ENCODE measurements around the gene DCD.

GRCh38 chr12:54654926-54655325 is 6.8 kb upstream of the DCD start:
- no peak for TF ChIP-seq BHLHE40 (IDR thresholded peaks at IDR 0.05; ENCODE audit: borderline replicate concordance in 1 of 2, low read depth in 2 of 2, low read length in 1 of 2)
- TF ChIP-seq POLR2AphosphoS5 (IDR thresholded peaks at IDR 0.05; ENCODE audit: low read length), result no peak
- TF ChIP-seq BRCA1 (IDR thresholded peaks at IDR 0.05; ENCODE audit: low read depth, low read length), result no peak
- TF ChIP-seq YY1 (IDR thresholded peaks at IDR 0.05; ENCODE audit: low read depth, low read length), result no peak
- TF ChIP-seq CHD4 (IDR thresholded peaks at IDR 0.05), result no peak
- no peak for TF ChIP-seq HDAC6 (IDR thresholded peaks at IDR 0.05; ENCODE audit: unreplicated experiment)
- no peak for TF ChIP-seq CTCF (IDR thresholded peaks at IDR 0.05 in 2 of 3, conservative IDR thresholded peaks at IDR 0.05 in 1 of 3; ENCODE audit: control insufficient read depth in 2 of 3, extremely low read depth in 1 of 3, insufficient read depth in 1 of 3, low read depth in 3 of 3, low read length in 3 of 3)
- TF ChIP-seq EGR1 (IDR thresholded peaks at IDR 0.05; ENCODE audit: borderline replicate concordance in 1 of 2, low read depth in 2 of 2, low read length in 2 of 2), result no peak
- TF ChIP-seq RAD21 (IDR thresholded peaks at IDR 0.05; ENCODE audit: insufficient read depth, low read depth, low read length), result no peak
- TF ChIP-seq JUND (IDR thresholded peaks at IDR 0.05; ENCODE audit: low read depth, low read length), result no peak
- TF ChIP-seq MYC (IDR thresholded peaks at IDR 0.05; ENCODE audit: insufficient read depth, insufficient read length, insufficient replicate concordance, low read length, severe bottlenecking), result no peak
- no peak for TF ChIP-seq ZNF274 (IDR thresholded peaks at IDR 0.05; ENCODE audit: insufficient read depth, insufficient read length)
- TF ChIP-seq, protein P1, sequence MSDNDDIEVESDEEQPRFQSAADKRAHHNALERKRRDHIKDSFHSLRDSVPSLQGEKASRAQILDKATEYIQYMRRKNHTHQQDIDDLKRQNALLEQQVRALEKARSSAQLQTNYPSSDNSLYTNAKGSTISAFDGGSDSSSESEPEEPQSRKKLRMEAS (IDR thresholded peaks at IDR 0.05; ENCODE audit: low read depth, low read length), result no peak
- TF ChIP-seq NR2F1 (conservative IDR thresholded peaks at IDR 0.05), result no peak
